Esophagus muscularis mucosa (tissue), 4 donors: ENCODE measurements around the gene MARCHF9.

Experiments used
- CTCF ChIP-seq, 3 experiments: fragments of 200-600 bp in 2 of 3; fragments of 450-650 bp in 1 of 3; sonication (generic) in 2 of 3; IDR thresholded peaks; one replicate each; pipeline ENCODE4 v1.5.1; 2017 to 2019; ENCODE audit warnings: antibody characterized with exemption in 3 of 3, mild to moderate bottlenecking in 2 of 3, moderate library complexity in 1 of 3
- EP300 ChIP-seq: sonication (generic); formaldehyde crosslinking; IDR thresholded peaks from one replicate; pipeline ENCODE4 v1.6.1; 2017; ENCODE audit warnings: antibody characterized with exemption
- POLR2A ChIP-seq: fragments of 450-650 bp; IDR thresholded peaks from one replicate; pipeline ENCODE4 v1.6.1; 2017; ENCODE audit warnings: antibody characterized with exemption, moderate library complexity, mild to moderate bottlenecking, low read depth
- POLR2AphosphoS5 ChIP-seq, 2 donors: sonication (generic); formaldehyde crosslinking; IDR thresholded peaks; one replicate each; pipeline ENCODE4 v1.6.1; 2017; ENCODE audit warnings: antibody characterized with exemption in 2 of 2

DNA sequence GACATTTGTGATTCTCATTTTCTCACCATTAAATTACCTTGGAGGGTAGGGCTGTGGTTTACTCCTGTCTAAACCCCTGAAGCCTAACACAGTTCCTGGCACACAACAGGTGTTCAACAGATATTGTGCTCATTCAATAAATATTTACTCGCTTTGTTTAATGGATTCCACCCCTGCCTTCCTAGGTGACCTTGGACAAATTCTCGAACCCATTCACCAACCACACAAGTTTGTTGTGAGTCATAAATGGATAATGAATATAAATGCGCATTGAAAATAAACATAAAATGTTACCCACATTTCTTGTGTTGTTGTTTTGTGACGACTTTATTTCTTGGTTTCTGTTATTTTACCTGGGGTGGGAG lies 27.3 kb downstream of the MARCHF9 start:
- TF ChIP-seq CTCF (IDR thresholded peaks at IDR 0.05) (no peak), POLR2A (no peak), POLR2AphosphoS5 (IDR thresholded peaks at IDR 0.05) (no peak), EP300 (no peak)
